Adrenal gland (tissue), 5 donors: ENCODE results near the gene SASH1.

ENCODE experiments used
- CTCF ChIP-seq, 6 experiments: fragments of 450-650 bp in 4 of 6; fragments of 200-600 bp in 2 of 6; sonication (generic) in 1 of 6; IDR thresholded peaks; 1 replicate in 5 of 6; 2 replicates in 1 of 6; pipeline versions ENCODE4 v1.5.1 to v1.8.0; 2016 to 2021; ENCODE audit warnings: antibody characterized with exemption in 6 of 6, mild to moderate bottlenecking in 2 of 6, moderate library complexity in 1 of 6
- POLR2A ChIP-seq, 2 donors: fragments of 450-650 bp; IDR thresholded peaks; one replicate each; pipeline ENCODE4 v1.6.1; 2017; ENCODE audit warnings: antibody characterized with exemption in 2 of 2, mild to moderate bottlenecking in 2 of 2, moderate library complexity in 1 of 2
- donor health status: DM: no; HTN: no; CAD: no.

GRCh38 chr6:148422085-148422484 is 79.4 kb downstream of the SASH1 start:
- TF ChIP-seq CTCF (IDR thresholded peaks at IDR 0.05) (no peak), POLR2A (IDR thresholded peaks at IDR 0.05) (no peak)
